ENCODE measurements around the gene FGD6. TPM values are rescaled to one million over a fixed set of nuclear protein-coding genes. Genes with fewer than 3 reads are reported as not detected.

FGD6 gene
- total RNA-seq, 1 experiment from 2014 or later: 42.5 TPM

DNA sequence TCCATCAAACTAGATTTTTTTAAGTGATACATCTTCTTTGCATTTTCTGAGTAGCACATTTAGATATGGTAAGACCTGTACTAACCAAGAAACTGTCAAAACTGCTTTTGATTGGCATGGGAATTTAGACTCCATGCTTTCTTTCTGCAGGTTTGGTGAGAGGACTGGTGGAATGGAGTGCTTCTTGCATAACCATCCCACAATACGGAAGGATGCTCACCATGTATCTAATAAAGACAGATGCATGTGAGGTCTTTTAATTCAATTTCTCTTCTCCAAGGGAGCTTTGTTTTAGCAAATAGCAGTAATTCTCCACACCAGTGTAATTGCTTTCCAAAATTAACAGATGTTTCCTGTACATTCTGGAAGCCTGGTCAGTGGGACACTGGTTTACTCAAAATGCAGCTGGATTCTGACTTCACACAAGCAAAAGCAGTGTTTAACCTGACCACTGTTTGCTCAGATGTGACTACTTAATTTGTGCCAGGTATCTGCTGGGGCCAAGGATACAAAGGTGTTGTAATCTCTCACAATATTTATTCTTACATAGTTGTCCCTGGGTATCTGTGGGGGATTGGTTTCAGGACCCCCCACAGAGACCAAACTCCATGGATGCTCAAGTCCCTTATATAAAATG is 26.1 kb downstream of the FGD6 start:
- Histone ChIP-seq H3K36me3 (ENCODE audit: insufficient read depth, low read length) (peaks cover 10% of the 10 kb centered on the region; the same call in 1 of the 2 replicates), H3K9me3 (ENCODE audit: low read length) (no peaks in the 10 kb centered on the region), H3K27ac (ENCODE audit: low read length) (peak overlapping the region; percentile 44), H2AFZ (ENCODE audit: low read length) (no peak overlapping the region), H3K9me2 (replicated peaks; ENCODE audit: insufficient read depth, low read length) (no peaks in the 10 kb centered on the region), H4K20me1 (ENCODE audit: insufficient read depth, low read depth, low read length) (no peaks in the 10 kb centered on the region), H3K4me3 (ENCODE audit: low read length) (no peak overlapping the region), H3K27me3 (ENCODE audit: low read length) (no peaks in the 10 kb centered on the region), H3K79me2 (ENCODE audit: low read length) (peaks cover 91% of the 10 kb centered on the region), H3K9ac (ENCODE audit: low read length) (peak overlapping the region; percentile 1; the same call in 1 of the 2 replicates), H3K4me1 (ENCODE audit: low read length) (peaks cover 57% of the 10 kb centered on the region), H3K4me2 (ENCODE audit: low read depth, low read length, poor library complexity, severe bottlenecking) (peak overlapping the region; percentile 42)
- DNase-seq: peak; percentile 43

DNA sequence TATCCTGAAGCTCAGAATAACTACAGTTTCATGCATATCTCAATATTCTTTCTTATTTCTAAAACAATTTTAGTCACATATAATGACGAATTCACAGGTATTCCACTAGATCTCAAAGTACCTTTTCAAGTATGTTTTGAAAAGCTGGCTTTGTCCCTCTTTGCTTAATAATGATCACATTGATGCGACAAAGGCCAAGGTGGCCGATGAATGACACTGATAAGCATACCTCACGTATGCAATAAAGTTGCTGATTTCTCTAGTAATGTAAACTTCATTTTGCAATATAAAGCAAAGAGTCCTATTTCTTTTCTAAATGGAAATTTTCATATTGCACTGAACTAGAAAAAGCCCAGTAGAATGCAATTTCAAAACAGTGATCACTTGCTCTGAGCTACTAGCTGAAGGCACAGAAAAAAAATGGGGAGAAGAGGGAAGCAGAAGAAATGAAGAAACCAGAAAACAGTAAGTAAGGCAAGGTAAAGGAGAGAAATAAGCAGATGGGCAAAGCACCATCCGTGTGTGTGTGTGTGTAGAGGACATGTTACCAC is 29.3 kb downstream of the FGD6 start:
- H2AFZ ChIP-seq (ENCODE audit: low read length): no peak overlapping the region
- no peak overlapping the region for H3K9ac ChIP-seq (ENCODE audit: low read length)

DNA sequence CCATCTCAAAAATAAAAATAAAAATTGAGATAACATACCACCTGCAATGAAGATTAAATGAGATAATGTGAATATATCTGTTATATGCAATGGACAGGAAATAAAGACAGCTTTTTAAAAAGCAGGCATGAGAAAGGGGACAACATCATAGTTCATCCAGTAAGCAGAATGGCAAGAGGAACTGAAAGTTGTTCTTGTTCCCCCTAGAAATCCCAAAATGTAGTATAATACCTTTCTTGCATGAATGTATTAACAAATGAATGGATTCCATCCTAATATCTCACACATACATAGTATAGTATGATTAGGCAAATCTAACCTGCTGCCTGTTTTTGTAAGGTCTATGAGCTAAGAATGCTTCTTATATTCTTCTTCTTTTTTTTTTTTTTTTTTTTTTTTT is 31.4 kb downstream of the FGD6 start:
- no peak for DNase-seq
- Histone ChIP-seq H2AFZ (ENCODE audit: low read length) (no peak overlapping the region), H4K20me1 (ENCODE audit: insufficient read depth, low read depth, low read length) (no peaks in the 10 kb centered on the region), H3K4me2 (ENCODE audit: low read depth, low read length, poor library complexity, severe bottlenecking) (no peak overlapping the region), H3K9me2 (replicated peaks; ENCODE audit: insufficient read depth, low read length) (no peaks in the 10 kb centered on the region), H3K27me3 (ENCODE audit: low read length) (no peaks in the 10 kb centered on the region), H3K9me3 (ENCODE audit: low read length) (no peaks in the 10 kb centered on the region), H3K4me1 (ENCODE audit: low read length) (peaks cover 36% of the 10 kb centered on the region), H3K4me3 (ENCODE audit: low read length) (no peak overlapping the region), H3K36me3 (ENCODE audit: insufficient read depth, low read length) (peaks cover 7% of the 10 kb centered on the region; the same call in 1 of the 2 replicates), H3K79me2 (ENCODE audit: low read length) (peaks cover 89% of the 10 kb centered on the region), H3K9ac (ENCODE audit: low read length) (no peak overlapping the region), H3K27ac (ENCODE audit: low read length) (no peak overlapping the region)

More for the DNA sequence above, 29.3 kb downstream of the FGD6 start:
- H3K36me3 ChIP-seq (ENCODE audit: insufficient read depth, low read length): peaks cover 7% of the 10 kb centered on the region; the same call in 1 of the 2 replicates
- peak overlapping the region; percentile 59 for H3K27ac ChIP-seq (ENCODE audit: low read length)
- H3K27me3 ChIP-seq (ENCODE audit: low read length): no peaks in the 10 kb centered on the region
- H3K9me3 ChIP-seq (ENCODE audit: low read length): no peaks in the 10 kb centered on the region
- no peaks in the 10 kb centered on the region for H4K20me1 ChIP-seq (ENCODE audit: insufficient read depth, low read depth, low read length)
- peaks cover 91% of the 10 kb centered on the region for H3K79me2 ChIP-seq (ENCODE audit: low read length)
- peak overlapping the region; percentile 27 for H3K4me2 ChIP-seq (ENCODE audit: low read depth, low read length, poor library complexity, severe bottlenecking)
- no peaks in the 10 kb centered on the region for H3K9me2 ChIP-seq (replicated peaks; ENCODE audit: insufficient read depth, low read length)
- DNase-seq: no peak
- peaks cover 56% of the 10 kb centered on the region for H3K4me1 ChIP-seq (ENCODE audit: low read length)
- no peak overlapping the region for H3K4me3 ChIP-seq (ENCODE audit: low read length)

DNA sequence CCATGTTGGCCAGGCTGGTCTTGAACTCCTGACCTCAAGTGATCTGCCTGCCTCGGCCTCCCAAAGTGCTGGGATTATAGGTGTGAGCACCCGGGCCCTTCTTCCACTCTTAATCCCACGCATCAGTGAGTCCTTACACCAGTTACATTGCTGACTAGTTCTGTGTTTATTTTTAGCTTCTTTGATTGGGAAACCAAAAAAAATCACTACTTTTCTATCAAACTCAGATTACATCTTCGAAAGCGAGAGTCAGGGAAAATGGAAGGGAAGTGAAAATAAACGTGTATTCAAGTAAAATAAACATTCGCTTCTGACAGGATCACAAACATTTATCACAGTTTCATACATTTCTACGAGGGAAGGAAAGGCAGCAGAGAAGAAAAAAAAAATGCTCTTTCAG is 32.2 kb downstream of the FGD6 start:
- Histone ChIP-seq H2AFZ (ENCODE audit: low read length) (no peak overlapping the region), H3K4me1 (ENCODE audit: low read length) (peaks cover 28% of the 10 kb centered on the region), H3K27ac (ENCODE audit: low read length) (no peak overlapping the region), H3K9ac (ENCODE audit: low read length) (no peak overlapping the region), H3K4me3 (ENCODE audit: low read length) (no peak overlapping the region), H3K9me2 (replicated peaks; ENCODE audit: insufficient read depth, low read length) (no peaks in the 10 kb centered on the region), H3K27me3 (ENCODE audit: low read length) (no peaks in the 10 kb centered on the region), H3K36me3 (ENCODE audit: insufficient read depth, low read length) (peaks cover 7% of the 10 kb centered on the region; the same call in 1 of the 2 replicates), H4K20me1 (ENCODE audit: insufficient read depth, low read depth, low read length) (no peaks in the 10 kb centered on the region), H3K79me2 (ENCODE audit: low read length) (peaks cover 88% of the 10 kb centered on the region), H3K4me2 (ENCODE audit: low read depth, low read length, poor library complexity, severe bottlenecking) (no peak overlapping the region), H3K9me3 (ENCODE audit: low read length) (no peaks in the 10 kb centered on the region)
- no peak for DNase-seq

DNA sequence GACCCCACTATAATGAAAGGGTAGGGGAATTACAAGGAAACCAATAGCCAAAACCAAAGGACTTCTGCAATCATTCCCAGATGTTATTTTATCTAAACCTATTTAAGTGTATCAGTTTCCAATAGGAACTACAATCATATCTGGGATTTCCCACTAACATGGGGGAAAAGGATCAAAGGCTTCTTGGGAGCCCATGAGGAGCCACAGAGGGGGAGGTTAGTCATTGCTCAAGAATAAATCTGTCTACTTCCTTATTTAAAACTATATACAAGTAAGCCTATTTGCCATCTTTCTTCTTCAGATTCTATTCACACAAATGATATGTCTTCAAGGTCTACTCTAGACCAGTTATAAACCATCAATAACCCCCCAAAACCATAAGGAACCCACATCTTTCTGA is 33.1 kb downstream of the FGD6 start:
- Histone ChIP-seq H3K4me2 (ENCODE audit: low read depth, low read length, poor library complexity, severe bottlenecking) (no peak overlapping the region), H3K9ac (ENCODE audit: low read length) (no peak overlapping the region)

DNA sequence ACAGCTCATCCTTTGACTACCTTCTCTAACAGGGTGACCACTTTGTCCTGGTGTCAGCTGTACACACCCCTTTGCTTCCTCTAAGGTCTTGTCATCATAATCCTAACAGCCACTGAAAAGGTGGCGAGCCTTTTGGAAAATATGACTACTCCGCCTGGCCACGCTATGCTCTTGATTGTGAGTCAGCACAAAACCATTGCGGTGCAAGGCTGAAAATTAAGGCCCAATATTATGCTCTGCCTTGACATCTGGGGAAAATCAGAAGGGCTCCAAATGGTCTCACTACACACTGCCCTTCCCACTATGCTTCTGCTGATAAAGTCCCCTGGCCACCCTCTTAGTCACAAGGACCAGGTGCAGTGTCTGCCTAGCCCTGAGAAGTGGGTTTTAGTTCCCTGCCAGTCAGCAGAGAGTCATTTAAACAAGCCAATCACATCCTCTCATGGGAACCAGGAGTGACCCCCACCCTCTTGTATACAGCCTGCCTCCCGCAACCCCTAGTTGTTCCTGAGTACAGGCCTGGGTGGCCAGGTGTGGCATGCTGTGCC is 34.3 kb downstream of the FGD6 start:
- Histone ChIP-seq H3K36me3 (ENCODE audit: insufficient read depth, low read length) (peaks cover 11% of the 10 kb centered on the region; the same call in 1 of the 2 replicates), H3K9me3 (ENCODE audit: low read length) (no peaks in the 10 kb centered on the region), H3K9me2 (replicated peaks; ENCODE audit: insufficient read depth, low read length) (no peaks in the 10 kb centered on the region), H3K4me2 (ENCODE audit: low read depth, low read length, poor library complexity, severe bottlenecking) (no peak overlapping the region), H2AFZ (ENCODE audit: low read length) (no peak overlapping the region), H3K27me3 (ENCODE audit: low read length) (no peaks in the 10 kb centered on the region), H3K79me2 (ENCODE audit: low read length) (peaks cover 86% of the 10 kb centered on the region), H3K27ac (ENCODE audit: low read length) (no peak overlapping the region), H3K4me1 (ENCODE audit: low read length) (peaks cover 10% of the 10 kb centered on the region), H3K4me3 (ENCODE audit: low read length) (no peak overlapping the region), H4K20me1 (ENCODE audit: insufficient read depth, low read depth, low read length) (no peaks in the 10 kb centered on the region), H3K9ac (ENCODE audit: low read length) (no peak overlapping the region)
- no peak for DNase-seq

More for the DNA sequence above, 33.1 kb downstream of the FGD6 start:
- no peaks in the 10 kb centered on the region for H3K9me2 ChIP-seq (replicated peaks; ENCODE audit: insufficient read depth, low read length)
- no peaks in the 10 kb centered on the region for H4K20me1 ChIP-seq (ENCODE audit: insufficient read depth, low read depth, low read length)
- H3K27ac ChIP-seq (ENCODE audit: low read length): no peak overlapping the region
- H3K9me3 ChIP-seq (ENCODE audit: low read length): no peaks in the 10 kb centered on the region
- no peaks in the 10 kb centered on the region for H3K27me3 ChIP-seq (ENCODE audit: low read length)
- DNase-seq: no peak
- no peak overlapping the region for H2AFZ ChIP-seq (ENCODE audit: low read length)
- H3K36me3 ChIP-seq (ENCODE audit: insufficient read depth, low read length): peaks cover 7% of the 10 kb centered on the region; the same call in 1 of the 2 replicates
- H3K4me3 ChIP-seq (ENCODE audit: low read length): no peak overlapping the region
- peaks cover 19% of the 10 kb centered on the region for H3K4me1 ChIP-seq (ENCODE audit: low read length)
- peaks cover 88% of the 10 kb centered on the region for H3K79me2 ChIP-seq (ENCODE audit: low read length)

DNA sequence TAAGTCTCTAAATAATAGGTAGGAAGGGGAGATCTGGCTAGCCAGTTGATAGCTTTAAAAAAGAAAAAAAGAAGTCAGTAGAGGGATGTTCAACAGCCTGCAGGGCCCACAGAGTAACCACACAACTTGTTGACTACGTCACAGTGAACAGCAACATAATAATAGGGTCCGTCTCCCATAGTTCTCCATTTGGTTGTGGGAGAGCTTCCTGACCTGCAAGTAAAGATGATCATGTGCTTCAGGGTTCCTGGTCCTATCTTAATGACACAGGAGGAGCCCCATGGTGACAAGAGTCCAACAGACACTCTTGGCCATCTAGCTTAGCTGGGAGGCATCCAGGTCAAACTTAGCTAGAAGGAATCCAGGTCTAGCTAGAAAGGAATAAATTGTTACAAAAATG is 36.2 kb downstream of the FGD6 start:
- no peaks in the 10 kb centered on the region for H3K9me2 ChIP-seq (replicated peaks; ENCODE audit: insufficient read depth, low read length)
- H3K27me3 ChIP-seq (ENCODE audit: low read length): no peaks in the 10 kb centered on the region
- no peak overlapping the region for H3K27ac ChIP-seq (ENCODE audit: low read length)
- H3K4me1 ChIP-seq (ENCODE audit: low read length): peaks cover 9% of the 10 kb centered on the region; the same call in 1 of the 2 replicates
- H3K4me3 ChIP-seq (ENCODE audit: low read length): no peak overlapping the region
- no peak overlapping the region for H2AFZ ChIP-seq (ENCODE audit: low read length)
- H3K36me3 ChIP-seq (ENCODE audit: insufficient read depth, low read length): peaks cover 6% of the 10 kb centered on the region; the same call in 1 of the 2 replicates
- H3K79me2 ChIP-seq (ENCODE audit: low read length): peaks cover 86% of the 10 kb centered on the region
- no peaks in the 10 kb centered on the region for H3K9me3 ChIP-seq (ENCODE audit: low read length)
- H3K9ac ChIP-seq (ENCODE audit: low read length): no peak overlapping the region
- H4K20me1 ChIP-seq (ENCODE audit: insufficient read depth, low read depth, low read length): no peaks in the 10 kb centered on the region
- H3K4me2 ChIP-seq (ENCODE audit: low read depth, low read length, poor library complexity, severe bottlenecking): no peak overlapping the region
- DNase-seq: no peak

DNA sequence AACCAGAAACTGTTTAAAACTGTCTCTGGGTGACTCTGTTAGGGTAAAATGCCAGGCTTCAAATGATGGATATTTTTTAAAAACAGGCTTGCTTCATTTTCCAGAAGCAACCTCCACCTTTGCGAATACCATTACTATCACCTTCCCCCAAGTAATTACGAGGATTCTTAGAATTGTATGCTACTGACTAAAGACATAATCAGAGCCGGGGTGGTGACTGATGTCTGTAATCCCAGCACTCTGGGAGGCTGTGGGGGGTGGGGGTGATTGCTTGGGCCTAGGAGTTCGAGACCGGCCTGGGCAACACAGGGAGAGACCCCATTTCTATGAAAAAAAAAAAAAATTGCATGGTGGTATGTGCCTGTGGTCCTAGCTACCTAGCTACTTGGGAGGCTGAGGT is 38.3 kb downstream of the FGD6 start:
- no peak overlapping the region for H3K27ac ChIP-seq (ENCODE audit: low read length)
- H2AFZ ChIP-seq (ENCODE audit: low read length): no peak overlapping the region
- peaks cover 6% of the 10 kb centered on the region; the same call in 1 of the 2 replicates for H3K36me3 ChIP-seq (ENCODE audit: insufficient read depth, low read length)
- no peaks in the 10 kb centered on the region for H3K9me2 ChIP-seq (replicated peaks; ENCODE audit: insufficient read depth, low read length)
- H3K4me3 ChIP-seq (ENCODE audit: low read length): no peak overlapping the region
- no peak overlapping the region for H3K4me2 ChIP-seq (ENCODE audit: low read depth, low read length, poor library complexity, severe bottlenecking)
- no peaks in the 10 kb centered on the region for H3K27me3 ChIP-seq (ENCODE audit: low read length)
- no peak for DNase-seq
- H3K9ac ChIP-seq (ENCODE audit: low read length): no peak overlapping the region
- no peaks in the 10 kb centered on the region for H4K20me1 ChIP-seq (ENCODE audit: insufficient read depth, low read depth, low read length)
- peaks cover 9% of the 10 kb centered on the region; the same call in 1 of the 2 replicates for H3K4me1 ChIP-seq (ENCODE audit: low read length)
- no peaks in the 10 kb centered on the region for H3K9me3 ChIP-seq (ENCODE audit: low read length)
- H3K79me2 ChIP-seq (ENCODE audit: low read length): peaks cover 89% of the 10 kb centered on the region

Data from Karpas-422 (cell line).